ENCODE data around the gene CINP.

GRCh38 chr14:102318781-102319276 lies 43.9 kb downstream of the CINP start:
- no peak for TF ChIP-seq CTCF (conservative IDR thresholded peaks at IDR 0.05; ENCODE audit: low read depth, low read length)
- TF ChIP-seq EZH2phosphoT487 (IDR thresholded peaks at IDR 0.05; ENCODE audit: borderline replicate concordance, low read length) = no peak
